ENCODE results near the gene FBXL14.

FBXL14 gene

GRCh38 chr12:1638203-1638602 lies 43.8 kb upstream of the FBXL14 start:
- no peaks in the 10 kb centered on the region for H3K36me3 ChIP-seq (ENCODE audit: low read length)

GRCh38 chr12:1635301-1636095 lies 41.1 kb upstream of the FBXL14 start:
- no peaks in the 10 kb centered on the region for H3K9me3 ChIP-seq (ENCODE audit: insufficient read depth, low read length)
- TF ChIP-seq EZH2phosphoT487 (conservative IDR thresholded peaks at IDR 0.05; ENCODE audit: low read length) (no peak), CTCF (IDR thresholded peaks at IDR 0.05; ENCODE audit: insufficient read depth, low read length, poor library complexity, severe bottlenecking) (no peak)
- no peak overlapping the region for H3K4me3 ChIP-seq (ENCODE audit: insufficient read depth, low read length, poor library complexity, severe bottlenecking)
- no peaks in the 10 kb centered on the region for H3K36me3 ChIP-seq (ENCODE audit: low read length)
- no peaks in the 10 kb centered on the region for H4K20me1 ChIP-seq (ENCODE audit: low read depth, low read length)
- H3K27me3 ChIP-seq (ENCODE audit: low read length) = no peaks in the 10 kb centered on the region
- no peaks in the 10 kb centered on the region for H3K9me2 ChIP-seq (replicated peaks; ENCODE audit: insufficient read depth, low read length)
- no peak overlapping the region for H3K27ac ChIP-seq (ENCODE audit: low read depth, low read length)
- H2AFZ ChIP-seq (ENCODE audit: low read depth, low read length, severe bottlenecking) = no peak overlapping the region
- no peaks in the 10 kb centered on the region for H3F3A ChIP-seq (ENCODE audit: insufficient read depth)
- H3K9ac ChIP-seq (ENCODE audit: low read length) = no peak overlapping the region
- H3K4me2 ChIP-seq (ENCODE audit: low read depth, low read length, poor library complexity, severe bottlenecking) = no peak overlapping the region
- H3K79me2 ChIP-seq (ENCODE audit: insufficient read depth, low read length) = no peaks in the 10 kb centered on the region

More at GRCh38 chr12:1638203-1638602, 43.8 kb upstream of the FBXL14 start:
- Histone ChIP-seq H3K9ac (ENCODE audit: low read length) (no peak overlapping the region), H3K4me2 (ENCODE audit: low read depth, low read length, poor library complexity, severe bottlenecking) (no peak overlapping the region), H3K9me2 (replicated peaks; ENCODE audit: insufficient read depth, low read length) (no peaks in the 10 kb centered on the region), H3K27ac (ENCODE audit: low read depth, low read length) (no peak overlapping the region), H2AFZ (ENCODE audit: low read depth, low read length, severe bottlenecking) (no peak overlapping the region), H3F3A (ENCODE audit: insufficient read depth) (no peaks in the 10 kb centered on the region), H4K20me1 (ENCODE audit: low read depth, low read length) (no peaks in the 10 kb centered on the region), H3K9me3 (ENCODE audit: insufficient read depth, low read length) (no peaks in the 10 kb centered on the region), H3K79me2 (ENCODE audit: insufficient read depth, low read length) (no peaks in the 10 kb centered on the region), H3K4me3 (ENCODE audit: insufficient read depth, low read length, poor library complexity, severe bottlenecking) (no peak overlapping the region), H3K27me3 (ENCODE audit: low read length) (no peaks in the 10 kb centered on the region)
- no peak for TF ChIP-seq CTCF (IDR thresholded peaks at IDR 0.05; ENCODE audit: insufficient read depth, low read length, poor library complexity, severe bottlenecking)
- no peak for TF ChIP-seq EZH2phosphoT487 (conservative IDR thresholded peaks at IDR 0.05; ENCODE audit: low read length)

- TF ChIP-seq EZH2phosphoT487 (conservative IDR thresholded peaks at IDR 0.05; ENCODE audit: low read length) (no peak), CTCF (IDR thresholded peaks at IDR 0.05; ENCODE audit: insufficient read depth, low read length, poor library complexity, severe bottlenecking) (peak; percentile 87)
- Histone ChIP-seq H3K9ac (ENCODE audit: low read length) (no peak overlapping the region), H3K9me3 (ENCODE audit: insufficient read depth, low read length) (no peaks in the 10 kb centered on the region), H3K9me2 (replicated peaks; ENCODE audit: insufficient read depth, low read length) (no peaks in the 10 kb centered on the region), H3K36me3 (ENCODE audit: low read length) (no peaks in the 10 kb centered on the region), H3K27me3 (ENCODE audit: low read length) (no peaks in the 10 kb centered on the region), H3K4me3 (ENCODE audit: insufficient read depth, low read length, poor library complexity, severe bottlenecking) (no peak overlapping the region), H3F3A (ENCODE audit: insufficient read depth) (no peaks in the 10 kb centered on the region), H3K79me2 (ENCODE audit: insufficient read depth, low read length) (no peaks in the 10 kb centered on the region), H3K27ac (ENCODE audit: low read depth, low read length) (no peak overlapping the region), H4K20me1 (ENCODE audit: low read depth, low read length) (no peaks in the 10 kb centered on the region), H3K4me2 (ENCODE audit: low read depth, low read length, poor library complexity, severe bottlenecking) (no peak overlapping the region), H2AFZ (ENCODE audit: low read depth, low read length, severe bottlenecking) (no peak overlapping the region)
These were observed 40.3 kb upstream of the FBXL14 start for GRCh38 chr12:1634590-1635191.

Measured in SU-DHL-6 (cell line).